HG03354 (cell line): Measurements from ENCODE around the gene SORD.
"Not testable (repeated sequence)": the region's sequence is repeated elsewhere in the genome, so short reads cannot be mapped to it uniquely, and the experiment has no call there.

Experiments used
- ATAC-seq: cut with Tn5 transposase; IDR thresholded peaks from one replicate; pipeline ENCODE4 v1.9.1; 2021; ENCODE audit warnings: mild to moderate bottlenecking; ENCODE audit not compliant: unreplicated experiment, poor library complexity, severe bottlenecking

Gene SORD

GRCh38 chr15:45093013-45093412 lies 70.0 kb downstream of the SORD start:
- no peak for ATAC-seq

GRCh38 chr15:45093622-45094357 lies 70.8 kb downstream of the SORD start:
- ATAC-seq, result no peak

GRCh38 chr15:45094358-45094730 lies 71.3 kb downstream of the SORD start:
- no peak for ATAC-seq

- ATAC-seq, result no peak
These were observed 72.7 kb downstream of the SORD start for GRCh38 chr15:45095661-45096060.

DNA sequence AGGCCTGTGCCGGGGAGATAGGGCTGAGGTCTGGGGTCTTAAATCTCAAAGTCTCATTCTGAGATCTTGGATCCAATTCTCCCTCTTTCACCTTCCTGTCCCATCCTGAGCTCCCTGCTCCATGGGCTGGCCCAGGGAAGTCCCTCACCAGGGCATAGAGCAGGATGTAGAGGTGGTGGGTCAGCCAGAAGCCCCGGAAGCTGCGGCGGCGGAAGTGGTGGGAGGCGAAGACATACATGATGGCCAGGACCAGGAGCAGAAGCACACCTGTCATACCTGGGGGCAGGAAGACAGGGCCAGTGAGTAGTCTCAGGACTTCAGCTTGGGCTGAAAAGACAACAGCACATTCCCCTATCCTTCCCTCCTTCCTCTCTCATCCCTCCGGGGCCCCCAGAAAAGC lies 74.5 kb downstream of the SORD start:
- no peak for ATAC-seq

GRCh38 chr15:45099549-45100165 lies 76.7 kb downstream of the SORD start:
- ATAC-seq, result no peak

- no peak for ATAC-seq
These were observed 78.1 kb downstream of the SORD start for GRCh38 chr15:45100884-45101625.

- ATAC-seq, result no peak
These were observed 78.8 kb downstream of the SORD start for GRCh38 chr15:45101749-45102148.

DNA sequence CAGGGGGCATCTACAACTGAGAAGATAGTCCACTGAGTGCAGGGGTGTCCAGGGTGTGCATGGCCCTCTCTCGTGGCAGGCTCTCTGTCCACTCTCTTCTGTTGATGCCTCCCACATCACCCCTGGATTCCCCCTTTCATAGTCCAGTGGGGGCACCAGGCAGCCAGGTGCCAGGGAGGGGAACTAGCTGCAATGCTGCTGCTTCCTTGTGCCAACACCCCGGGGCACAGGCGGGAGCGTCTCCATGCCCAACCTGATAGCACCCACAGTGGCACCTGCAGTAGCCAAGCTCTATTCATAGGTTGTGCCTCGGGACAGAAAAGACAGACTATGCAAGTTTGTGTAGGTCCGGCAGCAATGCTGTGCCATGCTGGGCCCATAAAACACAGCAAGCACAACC lies 79.2 kb downstream of the SORD start:
- no peak for ATAC-seq

- not testable (repeated sequence) for ATAC-seq
These were observed 81.2 kb downstream of the SORD start for GRCh38 chr15:45104170-45104569.

GRCh38 chr15:45105586-45105985 lies 82.6 kb downstream of the SORD start:
- no peak for ATAC-seq

DNA sequence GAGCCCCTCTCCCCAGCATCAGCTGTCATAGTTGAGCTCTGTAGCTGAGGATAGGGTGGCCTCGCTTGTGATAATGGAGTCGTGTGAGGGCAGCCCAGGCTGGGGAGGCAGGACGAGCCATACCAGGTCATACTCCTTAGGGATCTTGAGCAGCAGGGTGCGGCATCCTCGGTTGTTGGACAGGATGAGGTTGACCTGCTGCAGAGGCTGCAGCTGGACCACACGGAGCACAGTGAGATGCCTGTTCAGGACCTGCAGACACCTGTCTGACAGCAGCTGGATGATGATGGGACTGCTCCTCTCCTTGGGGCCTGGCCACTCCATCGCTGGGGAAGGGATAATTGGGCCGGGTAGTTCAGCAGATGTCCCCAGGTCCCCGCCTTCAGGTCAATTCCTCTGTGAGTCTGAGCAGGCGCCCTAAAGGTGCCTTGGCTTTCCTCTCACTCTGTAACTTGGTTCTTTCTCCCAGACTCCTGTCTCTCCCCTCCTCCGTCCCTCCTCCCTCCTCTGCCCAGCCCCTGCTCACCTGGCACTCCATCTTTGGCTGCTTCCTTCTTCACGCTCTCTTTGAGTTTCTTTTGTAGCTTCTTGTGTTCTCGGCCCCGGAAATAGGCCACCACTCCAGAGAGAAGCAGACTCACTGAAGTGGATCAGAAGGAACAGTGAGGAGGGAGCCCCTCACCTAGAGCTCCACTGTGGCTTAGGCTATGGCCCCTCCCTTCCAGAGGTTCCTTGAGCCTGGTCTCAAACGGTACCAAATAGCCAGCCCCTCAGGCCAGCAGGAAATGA lies 83.2 kb downstream of the SORD start:
- no peak for ATAC-seq

DNA sequence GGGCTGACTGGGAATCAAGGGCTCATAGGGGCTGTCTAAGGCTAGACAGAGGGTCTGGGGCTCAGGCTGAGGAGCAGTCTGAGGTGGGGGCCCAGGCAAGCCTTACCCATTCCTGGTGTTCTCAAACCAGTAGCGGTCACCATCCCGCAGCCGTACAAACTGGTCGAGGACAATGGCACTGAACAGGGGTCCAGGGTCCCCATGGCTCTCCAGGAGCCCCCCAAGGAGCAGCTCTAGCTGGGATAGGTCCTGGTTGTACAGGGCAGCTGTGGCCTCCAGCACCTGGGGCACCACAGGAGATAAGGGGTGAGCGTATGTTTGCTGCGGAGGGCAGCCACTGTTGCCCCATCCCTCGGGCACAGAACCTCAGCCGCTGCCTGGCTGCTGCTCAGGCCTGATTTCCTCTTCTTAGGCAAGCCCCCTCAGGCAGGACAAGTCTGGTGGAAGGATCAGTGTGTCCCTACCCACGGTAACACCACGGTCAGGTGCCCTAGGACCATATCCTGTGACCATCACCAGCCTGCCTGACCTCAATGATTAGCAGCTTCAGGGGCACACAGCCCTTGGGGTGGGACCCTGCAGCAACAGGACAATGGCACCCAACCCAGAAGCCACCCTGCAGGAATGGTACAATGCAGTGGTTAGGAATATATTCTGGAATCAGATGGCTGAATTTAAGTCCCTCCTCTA lies 85.1 kb downstream of the SORD start:
- ATAC-seq, result no peak

- ATAC-seq, result no peak
These were observed 87.3 kb downstream of the SORD start for GRCh38 chr15:45110256-45110820.

GRCh38 chr15:45111390-45112142 lies 88.6 kb downstream of the SORD start:
- no peak for ATAC-seq

- no peak for ATAC-seq
These were observed 89.2 kb downstream of the SORD start for GRCh38 chr15:45112143-45112590.

- ATAC-seq, result no peak
These were observed 89.8 kb downstream of the SORD start for GRCh38 chr15:45112591-45113379.
